ENCODE measurements around the gene PAF1. TPM values are rescaled to one million over a fixed set of nuclear protein-coding genes. Genes with fewer than 3 reads are reported as not detected.

PAF1 gene
- total and polyA plus RNA-seq, 2 of the 13 experiments (the other 11 are each of a cell fraction or from before 2014, with no cell fraction given), result 30.2 to 31.1 TPM

- no peak for TF ChIP-seq ZNF414 (CRISPR knock-in tag; IDR thresholded peaks at IDR 0.05)
- TF ChIP-seq RARA (CRISPR knock-in tag; IDR thresholded peaks at IDR 0.05), result peak; percentile 44; the same call in 1 of the 2 replicates
- TF ChIP-seq FOXA1 (IDR thresholded peaks at IDR 0.05), result no peak
- TF ChIP-seq FOXA1 (CRISPR knock-in tag; IDR thresholded peaks at IDR 0.05), result peak; percentile 63
- TF ChIP-seq HNF4G (IDR thresholded peaks at IDR 0.05; ENCODE audit: borderline replicate concordance, low read depth, low read length), result no peak
- TF ChIP-seq HNF4G (CRISPR knock-in tag; IDR thresholded peaks at IDR 0.05; ENCODE audit: borderline replicate concordance, low read depth), result no peak
- no peak for TF ChIP-seq GATA4 (IDR thresholded peaks at IDR 0.05; ENCODE audit: borderline replicate concordance, low read depth)
- TF ChIP-seq ETV6 (CRISPR knock-in tag; conservative IDR thresholded peaks at IDR 0.05), result no peak
- TF ChIP-seq ZSCAN31 (CRISPR knock-in tag; IDR thresholded peaks at IDR 0.05; ENCODE audit: low read depth), result no peak
- TF ChIP-seq TBX3 (IDR thresholded peaks at IDR 0.05; ENCODE audit: borderline replicate concordance), result no peak
- peak; percentile 23; the same call in 1 of the 2 replicates for TF ChIP-seq ZNF121 (CRISPR knock-in tag; IDR thresholded peaks at IDR 0.05)
- no peak for TF ChIP-seq CEBPZ (IDR thresholded peaks at IDR 0.05; ENCODE audit: low read length)
- TF ChIP-seq CREBL2 (CRISPR knock-in tag; IDR thresholded peaks at IDR 0.05; ENCODE audit: borderline replicate concordance), result no peak
- no peak; the same call in 1 of the 2 replicates for TF ChIP-seq ARID3A (IDR thresholded peaks at IDR 0.05; ENCODE audit: low read depth, low read length)
- TF ChIP-seq ZNF652 (CRISPR knock-in tag; IDR thresholded peaks at IDR 0.05; ENCODE audit: borderline replicate concordance, low read depth), result no peak
- 0 out of 2 replicates have a peak, but pooled peaks have one; percentile 5 for TF ChIP-seq IRF9 (CRISPR knock-in tag; IDR thresholded peaks at IDR 0.05; ENCODE audit: borderline replicate concordance)
- TF ChIP-seq TGIF2 (CRISPR knock-in tag; IDR thresholded peaks at IDR 0.05), result no peak
- no peak for TF ChIP-seq ZC3H4 (CRISPR knock-in tag; IDR thresholded peaks at IDR 0.05; ENCODE audit: borderline replicate concordance)
- peak; percentile 28; the same call in 1 of the 2 replicates for TF ChIP-seq ZSCAN9 (CRISPR knock-in tag; IDR thresholded peaks at IDR 0.05; ENCODE audit: borderline replicate concordance)
- TF ChIP-seq FOXA3 (CRISPR knock-in tag; IDR thresholded peaks at IDR 0.05), result peak; percentile 46; the same call in 1 of the 2 replicates
- no peak for TF ChIP-seq BCL6 (CRISPR knock-in tag; IDR thresholded peaks at IDR 0.05)
These were observed 37.6 kb upstream of the PAF1 start (continued) for GRCh38 chr19:39428283-39429112.

All from HepG2 (cell line).